Measurements from ENCODE around the gene NEBL.
"Not testable (repeated sequence)": the region's sequence is repeated elsewhere in the genome, so short reads cannot be mapped to it uniquely, and the experiment has no call there.

The NEBL gene, protein sequence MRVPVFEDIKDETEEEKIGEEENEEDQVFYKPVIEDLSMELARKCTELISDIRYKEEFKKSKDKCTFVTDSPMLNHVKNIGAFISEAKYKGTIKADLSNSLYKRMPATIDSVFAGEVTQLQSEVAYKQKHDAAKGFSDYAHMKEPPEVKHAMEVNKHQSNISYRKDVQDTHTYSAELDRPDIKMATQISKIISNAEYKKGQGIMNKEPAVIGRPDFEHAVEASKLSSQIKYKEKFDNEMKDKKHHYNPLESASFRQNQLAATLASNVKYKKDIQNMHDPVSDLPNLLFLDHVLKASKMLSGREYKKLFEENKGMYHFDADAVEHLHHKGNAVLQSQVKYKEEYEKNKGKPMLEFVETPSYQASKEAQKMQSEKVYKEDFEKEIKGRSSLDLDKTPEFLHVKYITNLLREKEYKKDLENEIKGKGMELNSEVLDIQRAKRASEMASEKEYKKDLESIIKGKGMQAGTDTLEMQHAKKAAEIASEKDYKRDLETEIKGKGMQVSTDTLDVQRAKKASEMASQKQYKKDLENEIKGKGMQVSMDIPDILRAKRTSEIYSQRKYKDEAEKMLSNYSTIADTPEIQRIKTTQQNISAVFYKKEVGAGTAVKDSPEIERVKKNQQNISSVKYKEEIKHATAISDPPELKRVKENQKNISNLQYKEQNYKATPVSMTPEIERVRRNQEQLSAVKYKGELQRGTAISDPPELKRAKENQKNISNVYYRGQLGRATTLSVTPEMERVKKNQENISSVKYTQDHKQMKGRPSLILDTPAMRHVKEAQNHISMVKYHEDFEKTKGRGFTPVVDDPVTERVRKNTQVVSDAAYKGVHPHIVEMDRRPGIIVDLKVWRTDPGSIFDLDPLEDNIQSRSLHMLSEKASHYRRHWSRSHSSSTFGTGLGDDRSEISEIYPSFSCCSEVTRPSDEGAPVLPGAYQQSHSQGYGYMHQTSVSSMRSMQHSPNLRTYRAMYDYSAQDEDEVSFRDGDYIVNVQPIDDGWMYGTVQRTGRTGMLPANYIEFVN

DNA sequence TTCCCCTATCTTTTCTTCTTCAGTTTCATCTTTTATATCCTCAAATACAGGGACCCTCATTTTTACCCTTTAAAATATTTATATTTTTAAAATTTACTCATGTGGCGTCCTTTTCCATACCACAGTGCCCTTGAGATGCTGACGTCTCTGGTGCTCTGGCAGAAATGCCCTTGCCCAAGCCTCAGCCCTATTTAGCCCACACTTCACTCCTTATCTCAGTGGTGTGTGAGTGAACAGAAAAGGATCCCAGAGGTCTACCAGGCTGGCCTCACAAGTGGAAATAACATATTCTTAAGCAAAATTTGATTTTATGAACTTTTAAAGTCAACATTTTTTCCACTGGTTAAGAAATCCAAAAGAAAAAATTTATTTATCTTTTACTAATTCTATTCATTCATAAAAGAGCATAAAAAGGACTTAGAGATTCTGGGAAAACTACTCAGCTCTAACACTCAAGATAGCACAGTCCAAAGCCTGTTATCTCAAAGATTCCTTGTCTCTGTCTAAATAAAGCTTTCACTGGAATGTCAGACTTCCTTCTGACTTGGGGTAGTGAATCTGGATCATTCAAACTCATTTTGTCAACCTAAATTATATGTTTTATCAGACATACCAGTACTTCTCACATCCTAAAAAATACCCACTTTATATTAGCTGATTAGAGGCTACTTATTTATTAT lies at the start of gene NEBL:
Gene NEBL, minus strand, starts transcription at position 166 of the 680 bp plus-strand sequence. Its CDS starts 106 bp downstream, at position 60.
- DNase-seq (ENCODE audit: low read depth in 2 of 2) = no peak

DNA sequence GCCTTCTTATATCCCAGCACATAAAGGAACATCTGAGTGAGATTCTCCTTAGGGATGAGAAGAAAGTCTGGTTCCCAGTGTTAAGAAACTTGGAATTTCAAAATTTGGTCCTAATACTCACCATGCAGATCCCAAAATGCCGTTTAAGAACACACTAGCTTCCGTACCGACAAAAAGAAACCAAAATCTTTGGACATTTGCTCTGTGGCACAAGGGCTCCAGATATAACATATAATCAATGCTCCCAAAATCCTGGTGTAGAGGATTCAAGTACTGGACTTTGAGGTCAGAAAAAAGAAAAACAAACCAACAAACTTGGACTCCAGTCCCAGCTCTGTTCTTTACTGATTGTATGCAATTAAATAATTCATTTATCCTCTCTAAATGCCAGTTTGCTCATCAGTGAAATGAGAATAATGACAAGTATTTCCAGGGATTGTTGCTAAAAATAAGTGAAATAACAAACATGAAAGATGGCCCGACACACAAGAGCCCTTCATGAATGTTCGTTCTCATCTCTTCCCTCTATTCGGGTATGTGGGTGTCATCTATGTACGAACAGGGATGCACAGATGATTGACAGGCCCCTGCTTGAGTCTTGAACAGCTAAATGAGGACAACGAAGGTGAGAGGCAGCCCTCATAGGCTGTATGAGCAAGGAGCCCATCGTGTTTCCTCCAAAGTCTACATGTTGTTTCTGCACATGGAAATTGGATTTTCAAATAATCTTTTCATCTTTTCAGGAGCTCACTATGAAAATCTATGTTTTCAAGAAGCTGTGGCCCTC lies 48.6 kb upstream of the NEBL start:
- DNase-seq (ENCODE audit: low read depth in 2 of 2) = no peak

DNA sequence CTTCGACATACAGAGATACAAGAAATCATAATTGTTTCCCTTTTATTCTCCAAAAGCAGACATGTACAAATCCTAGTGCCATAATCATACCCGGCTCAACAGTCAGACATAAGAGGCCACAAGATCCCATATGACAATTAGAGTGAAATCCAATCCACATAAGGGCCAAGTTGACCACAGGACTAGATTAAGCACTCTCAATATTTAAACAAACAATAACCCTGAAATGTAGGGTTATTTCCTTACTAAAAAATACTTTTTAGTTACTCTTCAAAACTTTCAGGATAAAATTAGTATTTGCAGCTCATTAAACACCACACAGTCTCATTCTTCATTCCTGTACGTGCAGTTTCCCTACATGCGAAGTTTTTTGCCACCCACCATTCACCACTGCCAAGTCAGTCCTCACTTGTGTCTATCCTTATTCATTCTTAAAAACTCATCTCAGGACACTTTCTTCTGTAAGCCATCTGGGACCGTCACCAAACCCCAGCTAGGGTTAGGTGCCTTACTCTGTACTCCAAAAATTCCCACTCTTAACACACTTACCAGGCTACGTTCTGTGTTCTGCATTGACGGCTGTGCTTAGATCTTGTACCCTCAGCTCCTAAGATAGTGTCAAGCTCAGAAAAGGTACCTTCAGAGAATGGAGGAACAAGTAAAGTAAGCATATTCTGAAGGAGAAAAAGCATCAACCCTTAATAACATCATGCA lies 47.8 kb upstream of the NEBL start:
- no peak for DNase-seq (ENCODE audit: low read depth in 2 of 2)

DNA sequence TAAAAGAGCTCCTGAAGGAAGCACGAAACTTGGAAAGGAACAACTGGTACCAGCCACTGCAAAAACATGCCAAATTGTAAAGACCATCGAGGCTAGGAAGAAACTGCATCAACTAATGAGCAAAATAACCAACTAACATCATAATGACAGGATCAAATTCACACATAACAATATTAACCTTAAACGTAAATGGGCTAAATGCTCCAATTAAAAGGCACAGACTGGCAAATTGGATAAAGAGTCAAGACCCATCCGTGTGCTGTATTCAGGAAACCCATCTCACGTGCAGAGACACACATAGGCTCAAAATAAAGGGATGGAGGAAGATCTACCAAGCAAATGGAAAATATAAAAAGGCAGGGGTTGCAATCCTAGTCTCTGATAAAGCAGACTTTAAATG lies 42.3 kb upstream of the NEBL start:
- DNase-seq (ENCODE audit: low read depth in 2 of 2) = not testable (repeated sequence)

DNA sequence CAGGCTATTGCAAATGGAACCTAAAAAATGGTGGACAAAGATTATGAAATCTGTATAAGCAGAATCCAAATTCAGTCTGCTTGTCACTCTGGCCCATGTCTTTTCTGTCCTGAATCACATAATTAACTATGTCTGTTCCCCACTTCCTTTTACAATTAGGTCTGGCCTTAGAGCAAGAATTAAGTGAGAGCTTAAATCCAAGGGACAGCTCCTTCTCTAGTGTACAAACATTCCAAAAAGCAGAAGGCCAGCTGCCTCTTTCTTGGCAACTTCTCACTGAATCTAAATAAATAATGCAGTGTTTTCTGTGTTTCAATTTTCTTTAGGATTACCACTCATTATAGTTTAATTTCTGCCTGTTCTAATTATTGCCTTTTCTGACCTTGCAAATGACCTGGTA lies 39.3 kb upstream of the NEBL start:
- no peak for DNase-seq (ENCODE audit: low read depth in 2 of 2)

DNA sequence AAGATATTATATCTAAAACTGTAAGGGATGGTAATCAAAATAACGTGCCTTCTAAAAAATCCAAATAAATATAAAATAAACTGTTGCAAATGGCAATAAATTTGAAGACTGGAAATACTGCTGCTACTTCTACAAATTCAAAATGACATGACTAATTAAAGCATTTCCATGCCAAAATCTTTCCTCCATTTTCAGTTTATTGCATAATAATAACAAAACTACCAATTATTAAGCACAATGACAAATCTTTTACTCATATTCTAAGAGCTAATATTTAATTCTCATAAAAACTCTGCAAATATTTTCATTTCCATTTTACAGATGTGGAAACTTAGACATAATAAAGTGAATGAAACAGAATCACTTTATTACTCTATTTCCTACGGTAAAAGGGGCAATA lies 38.8 kb upstream of the NEBL start:
- no peak for DNase-seq (ENCODE audit: low read depth in 2 of 2)

DNA sequence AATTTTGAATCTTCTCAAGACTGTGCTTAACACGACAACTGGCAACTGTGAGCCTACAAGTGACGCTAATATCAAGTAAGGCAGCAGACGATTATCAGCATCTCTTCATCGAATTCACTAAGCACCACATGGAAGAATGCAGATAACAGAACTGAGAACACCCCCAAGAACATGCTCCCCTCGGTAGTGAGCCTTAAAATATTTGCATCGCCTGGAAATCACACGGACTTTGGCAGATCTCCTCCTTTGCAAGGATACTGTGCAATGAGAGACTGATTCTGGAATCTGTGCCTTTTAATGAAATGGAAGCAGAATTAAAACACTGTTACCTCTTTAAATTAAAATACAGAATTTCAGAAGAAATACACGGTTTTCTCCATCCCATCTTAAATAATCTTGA lies 38.2 kb upstream of the NEBL start:
- no peak for DNase-seq (ENCODE audit: low read depth in 2 of 2)

DNA sequence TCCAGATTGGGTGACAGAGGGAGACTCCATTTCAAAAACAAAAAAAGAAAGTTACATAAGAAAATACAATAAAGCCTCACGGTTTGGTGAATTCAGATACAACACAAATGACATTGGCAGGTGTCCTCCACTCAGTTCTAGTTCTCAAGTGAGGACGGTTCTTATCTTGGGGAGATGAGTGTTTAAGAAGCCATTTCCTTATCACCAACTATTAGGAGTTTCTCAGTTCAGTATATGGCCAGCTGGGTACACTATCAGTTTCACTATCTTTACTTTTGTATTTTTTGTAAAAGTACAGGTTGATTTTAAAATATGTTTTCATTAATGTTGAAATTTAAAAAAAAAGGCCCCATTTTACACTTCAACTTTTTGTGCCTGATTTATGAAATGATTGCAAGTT lies 36.6 kb upstream of the NEBL start:
- no peak for DNase-seq (ENCODE audit: low read depth in 2 of 2)

DNA sequence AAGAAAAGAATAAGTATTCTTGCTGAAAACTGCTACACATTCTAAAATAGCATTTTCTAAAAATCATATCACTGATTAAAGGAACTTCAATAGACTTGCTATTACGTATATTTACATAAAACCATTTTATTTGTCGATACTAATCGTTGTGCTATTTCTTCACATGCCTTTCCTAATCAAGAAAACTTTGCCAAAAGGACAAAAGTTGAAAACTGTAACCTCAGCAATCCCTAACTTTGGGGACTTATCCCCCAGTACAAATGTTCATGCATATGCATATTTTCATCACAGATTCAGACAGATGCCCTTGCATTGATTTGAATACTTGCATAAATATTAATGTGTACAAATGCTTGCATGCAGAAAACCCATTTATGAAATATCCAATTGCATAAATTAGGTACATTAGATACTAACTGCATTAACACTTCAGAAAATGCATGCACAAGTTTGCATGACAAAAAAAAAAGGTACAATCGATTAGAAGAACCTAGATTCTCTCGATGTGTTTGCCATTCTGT lies 35.6 kb upstream of the NEBL start:
- no peak for DNase-seq (ENCODE audit: low read depth in 2 of 2)

DNA sequence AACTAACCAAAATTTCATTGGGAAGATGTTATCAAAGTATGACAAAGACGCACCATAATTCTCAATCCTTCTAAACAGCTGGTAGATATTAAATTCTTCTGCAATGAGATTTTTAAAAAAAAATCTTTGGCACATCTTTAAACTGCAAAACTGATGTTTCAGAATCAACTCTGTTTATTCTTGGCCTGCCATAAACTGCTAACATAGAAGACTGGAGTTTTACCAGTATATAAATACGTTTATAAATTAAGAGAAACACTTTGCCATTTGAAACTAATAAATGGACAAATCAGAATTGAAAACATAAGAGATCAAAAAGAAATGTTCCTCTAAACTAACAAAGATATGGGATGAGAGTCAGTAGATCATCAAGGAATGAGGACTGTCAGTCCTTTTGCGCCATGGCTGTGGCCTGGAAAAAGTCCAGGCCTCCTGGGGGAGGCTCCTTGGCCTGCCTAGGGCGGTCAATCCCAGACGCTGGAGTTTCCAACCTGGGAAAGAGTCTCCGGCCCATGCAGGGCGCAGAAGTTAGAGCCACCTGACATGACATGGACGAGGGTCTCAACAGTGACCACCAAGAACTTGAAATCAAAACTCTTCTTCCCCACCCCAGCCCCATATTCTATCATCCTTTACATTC lies 34.2 kb upstream of the NEBL start:
- DNase-seq (ENCODE audit: low read depth in 2 of 2) = no peak

DNA sequence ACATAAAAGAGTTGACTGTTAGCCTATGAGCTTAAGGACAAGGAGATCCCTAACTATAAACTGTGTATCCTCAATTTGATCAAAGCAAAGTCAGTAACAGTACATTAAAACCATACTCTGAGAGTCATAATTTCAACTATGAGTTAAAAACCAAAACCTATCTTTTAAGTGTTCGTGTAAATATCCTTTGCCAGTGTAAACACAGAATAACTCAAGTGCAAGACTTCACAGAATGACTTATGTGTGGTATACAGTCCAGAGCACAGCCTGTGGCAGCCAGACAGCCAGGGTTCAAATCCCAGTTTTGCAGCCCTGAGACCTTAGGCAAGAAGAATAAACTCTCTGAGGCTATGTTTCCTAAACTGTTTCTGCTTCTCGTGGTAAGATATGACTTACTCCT lies 30.3 kb upstream of the NEBL start:
- no peak for DNase-seq (ENCODE audit: low read depth in 2 of 2)

DNA sequence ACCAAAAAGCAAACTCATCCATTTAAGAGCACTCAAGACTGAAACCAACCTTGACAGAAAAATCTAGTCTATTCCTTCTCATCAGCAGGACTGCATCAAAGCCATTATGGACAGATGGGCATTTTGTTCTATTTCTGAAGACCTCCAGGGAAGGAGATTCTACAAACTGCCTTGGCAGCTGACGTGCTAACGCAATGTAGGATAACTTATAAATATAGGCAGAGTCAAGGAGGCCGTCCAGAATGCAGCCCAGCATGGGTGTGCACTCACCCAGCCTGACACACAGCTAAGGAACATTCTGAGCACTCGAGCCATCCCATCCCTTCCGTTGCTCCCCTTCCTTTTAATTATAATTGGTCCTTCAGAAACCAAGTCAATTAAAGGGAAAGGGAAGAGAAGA lies 25.3 kb upstream of the NEBL start:
- DNase-seq (ENCODE audit: low read depth in 2 of 2) = no peak

DNA sequence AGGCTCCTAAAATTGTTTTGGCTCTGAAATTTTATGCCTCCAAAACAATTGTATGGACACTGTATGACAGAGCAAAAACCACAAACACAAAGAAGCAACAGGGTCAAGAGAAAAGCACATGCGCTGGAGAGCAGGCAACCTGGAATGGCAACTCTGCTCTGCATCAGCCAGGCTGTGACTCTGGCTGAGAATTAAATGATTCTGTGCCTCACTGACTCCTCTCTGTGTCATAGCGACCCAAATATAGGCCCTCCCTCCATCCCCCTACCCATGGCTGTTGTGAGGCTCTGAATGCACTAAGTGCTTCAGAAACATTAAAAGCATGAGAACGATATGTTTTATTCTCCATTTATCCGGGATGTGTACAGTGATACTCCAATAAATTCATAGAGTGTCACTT lies 24.9 kb upstream of the NEBL start:
- DNase-seq (ENCODE audit: low read depth in 2 of 2) = no peak

DNA sequence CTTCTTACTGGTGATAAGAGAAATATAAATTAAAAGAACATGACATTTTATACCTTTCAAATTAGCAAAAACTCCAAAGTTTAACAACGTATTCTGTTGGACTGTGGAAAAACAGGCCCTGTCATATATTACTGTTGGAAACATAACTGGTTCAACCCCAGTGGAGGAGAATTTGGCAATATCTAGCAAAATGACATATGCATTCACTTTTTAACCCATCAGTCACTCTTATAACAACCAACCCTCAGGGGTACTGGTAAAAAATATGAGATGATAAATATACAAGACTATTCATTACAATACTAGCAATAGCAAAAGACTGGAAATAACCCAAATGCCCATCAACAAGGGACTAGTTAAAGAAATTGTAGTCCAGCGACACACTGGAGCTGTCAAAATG lies 22.9 kb upstream of the NEBL start:
- no peak for DNase-seq (ENCODE audit: low read depth in 2 of 2)

DNA sequence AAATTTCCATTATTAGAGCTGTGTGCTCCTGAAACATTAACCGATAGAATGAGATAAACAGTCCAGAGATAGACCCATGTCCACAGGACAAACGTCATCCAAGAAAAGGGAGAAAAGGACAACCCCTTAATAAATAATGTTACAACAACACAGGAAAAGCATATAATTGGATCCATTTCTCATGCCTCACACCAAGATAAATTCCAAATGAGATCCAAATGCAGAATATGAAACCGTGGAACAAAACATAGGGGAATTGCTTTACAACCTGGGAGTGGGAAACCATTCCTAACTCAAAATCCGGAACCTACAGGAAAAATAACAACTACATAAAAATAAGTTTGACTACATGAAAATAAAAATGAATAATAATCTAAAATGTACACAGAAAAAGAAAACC lies 22.4 kb upstream of the NEBL start:
- DNase-seq (ENCODE audit: low read depth in 2 of 2) = no peak

DNA sequence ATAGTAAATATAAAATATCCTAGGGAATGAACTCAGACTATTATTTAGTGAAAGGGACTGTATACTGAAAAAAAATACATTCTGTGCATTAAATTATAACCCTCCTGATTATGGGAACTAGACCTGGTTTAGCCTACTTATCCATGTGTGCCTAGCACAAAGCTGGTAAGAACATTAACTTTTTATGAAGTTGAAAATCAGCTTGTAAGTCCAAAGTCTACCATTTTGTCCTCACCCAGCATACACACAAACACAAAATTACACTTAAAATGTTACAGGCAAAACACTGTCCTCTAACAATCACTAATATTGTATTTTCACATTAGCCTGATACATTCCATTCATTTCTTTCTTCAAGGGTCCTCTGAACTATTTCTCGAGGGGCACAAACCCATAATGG lies 19.9 kb upstream of the NEBL start:
- no peak for DNase-seq (ENCODE audit: low read depth in 2 of 2)

DNA sequence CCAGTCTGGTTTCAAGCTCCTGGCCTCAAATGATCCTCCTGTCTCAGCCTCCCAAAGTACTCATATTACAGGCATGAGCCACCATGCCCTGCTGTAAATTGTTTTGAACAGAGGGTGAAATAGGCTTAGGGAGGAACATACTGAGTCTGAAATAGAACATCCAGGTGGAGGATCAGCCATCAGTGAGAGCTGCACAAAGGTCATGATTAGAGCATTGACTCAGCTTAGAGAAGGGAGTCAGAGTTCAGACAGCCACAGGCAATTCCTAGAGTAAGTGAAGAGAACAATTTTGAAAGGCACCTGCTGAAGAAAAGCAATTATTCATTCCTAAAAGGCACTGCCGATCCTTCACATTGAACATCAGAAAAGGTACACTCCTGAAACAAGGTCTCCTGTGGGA lies 15.9 kb upstream of the NEBL start:
- no peak for DNase-seq (ENCODE audit: low read depth in 2 of 2)

DNA sequence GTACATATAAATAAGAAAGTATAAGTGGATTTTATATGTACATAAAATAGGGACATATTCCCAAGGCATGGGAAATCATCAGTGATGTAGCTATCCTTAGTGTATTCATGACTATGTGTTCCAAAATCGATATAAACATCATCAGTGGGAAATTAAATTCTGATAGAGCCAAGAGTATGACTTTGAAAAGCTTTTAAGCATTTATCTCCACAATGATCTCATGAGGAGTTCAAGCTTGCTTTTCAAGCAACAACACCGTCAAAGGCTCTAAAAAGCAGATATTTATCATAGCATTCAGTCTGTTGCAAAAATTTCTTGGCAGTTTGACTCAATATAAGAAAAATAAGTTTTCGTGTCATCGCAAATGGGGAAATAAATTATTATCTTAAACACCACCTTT lies 14.5 kb upstream of the NEBL start:
- no peak for DNase-seq (ENCODE audit: low read depth in 2 of 2)

DNA sequence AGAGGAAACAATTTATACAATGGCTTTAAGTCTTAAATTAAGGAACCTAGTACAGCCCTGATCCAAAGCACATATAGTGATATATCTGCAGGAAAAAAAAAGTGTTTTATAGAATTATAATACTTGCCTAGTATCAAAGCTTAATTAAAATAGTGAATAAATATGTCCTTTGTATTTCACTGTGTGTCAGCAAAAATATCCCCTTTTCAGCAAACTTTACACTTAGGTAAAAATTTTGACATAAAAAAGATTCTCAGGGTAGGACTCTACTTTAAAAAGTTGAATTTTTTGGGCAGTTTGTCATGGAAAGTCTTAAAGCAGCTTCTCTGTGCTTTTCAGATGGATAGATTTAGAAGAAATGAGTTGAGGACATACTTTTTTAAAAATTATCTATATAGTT lies 12.7 kb upstream of the NEBL start:
- DNase-seq (ENCODE audit: low read depth in 2 of 2) = no peak

DNA sequence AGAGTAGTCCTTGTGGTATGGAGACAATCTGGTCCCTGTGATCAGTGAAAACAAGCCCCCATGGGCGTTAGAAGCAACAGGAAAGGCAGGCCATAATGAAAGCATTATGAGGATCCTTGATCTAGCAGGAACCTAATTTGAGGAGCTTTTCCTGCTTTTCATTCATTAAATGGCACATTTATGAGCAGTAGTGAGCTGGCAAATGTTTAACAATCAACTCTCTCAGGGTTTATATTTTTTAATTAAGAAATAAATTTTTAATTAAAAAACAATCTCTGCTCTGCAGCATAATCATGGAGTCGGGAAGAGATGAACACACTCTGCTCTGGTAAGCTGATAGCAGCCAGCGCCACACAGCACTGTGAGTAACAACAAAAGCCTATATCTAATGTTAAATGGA lies 11.3 kb upstream of the NEBL start:
- no peak for DNase-seq (ENCODE audit: low read depth in 2 of 2)
